Stimulated activated CD4-positive, alpha-beta T cell treated with anti-CD3 and anti-CD28 coated beads, Interleukin-1b, Interleukin-23, amount 100 ng/mL, for 48 hours (primary cell): Measurements from ENCODE around the gene MRPL53.
A peak's percentile ranks its signal among the peaks of the same experiment; 100 is the strongest.
"Not testable (repeated sequence)": the region's sequence is repeated elsewhere in the genome, so short reads cannot be mapped to it uniquely, and the experiment has no call there.

Experiments used
- DNase-seq: peaks from one replicate; pipeline ENCODE4 v3.0.0-alpha.2; 2020

The MRPL53 gene

DNA sequence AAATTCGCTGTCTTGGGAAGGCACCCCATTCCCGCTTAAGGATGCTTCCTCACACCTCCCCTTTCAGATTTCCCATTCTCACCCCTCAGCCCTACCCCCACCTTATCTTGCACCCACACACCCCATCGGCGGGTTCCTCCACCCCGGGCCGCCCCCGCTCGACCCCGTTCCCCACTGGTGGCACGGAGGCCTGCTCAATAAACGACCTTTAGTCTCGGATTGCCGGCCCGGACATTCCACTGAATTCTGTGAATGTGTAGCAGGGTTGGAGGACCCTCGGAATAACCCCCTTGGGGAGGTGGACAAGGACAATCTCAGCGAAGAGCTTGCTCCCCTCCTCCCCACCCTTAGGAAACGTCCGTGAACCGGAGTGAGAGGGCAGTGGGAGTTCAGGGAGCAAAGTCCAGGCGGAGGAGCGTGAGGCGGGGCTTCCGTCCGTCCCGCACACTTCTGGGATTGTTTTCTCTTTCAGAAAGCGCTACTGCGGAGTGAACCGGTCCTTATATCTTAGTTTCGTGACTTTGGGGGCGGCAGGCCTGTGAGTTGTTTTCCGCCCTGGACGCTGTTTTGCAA lies 29.8 kb upstream of the MRPL53 start:
- no peak for DNase-seq

DNA sequence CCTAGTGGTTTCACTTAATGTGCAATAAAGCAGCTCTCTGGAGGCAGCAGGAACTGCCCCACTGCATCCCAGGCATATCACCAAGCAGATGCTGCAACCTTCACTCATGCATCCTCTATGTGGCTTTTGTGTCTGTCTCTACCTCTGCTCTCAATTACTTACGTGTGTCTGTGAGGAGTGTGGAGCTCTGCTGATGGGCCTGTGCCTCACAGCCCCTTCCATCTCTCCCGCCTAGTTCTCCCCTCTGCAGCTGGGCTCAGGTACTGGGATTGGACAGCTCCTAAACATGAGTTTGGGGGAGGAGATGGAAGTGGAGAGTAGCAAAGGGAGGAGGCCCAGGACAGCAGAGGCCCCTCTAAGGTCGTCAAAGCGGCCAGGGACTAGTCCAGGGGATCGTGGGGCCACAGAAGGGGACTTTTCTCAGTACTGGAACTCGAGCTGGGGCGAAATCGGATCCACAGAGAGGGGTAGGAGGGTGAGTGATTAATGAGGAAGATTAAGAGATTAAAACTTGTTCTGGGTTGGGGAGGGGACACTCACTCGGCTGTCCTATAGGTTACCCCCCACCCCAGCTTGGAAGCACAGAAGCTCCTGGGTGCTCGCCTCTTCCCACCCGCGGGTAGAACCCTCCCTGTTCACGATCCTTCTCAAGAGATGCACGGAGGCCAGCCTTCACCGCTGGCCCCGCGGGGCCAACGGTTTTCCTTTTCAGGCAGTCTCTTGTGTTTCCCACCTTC lies 29.0 kb upstream of the MRPL53 start:
- DNase-seq: no peak

DNA sequence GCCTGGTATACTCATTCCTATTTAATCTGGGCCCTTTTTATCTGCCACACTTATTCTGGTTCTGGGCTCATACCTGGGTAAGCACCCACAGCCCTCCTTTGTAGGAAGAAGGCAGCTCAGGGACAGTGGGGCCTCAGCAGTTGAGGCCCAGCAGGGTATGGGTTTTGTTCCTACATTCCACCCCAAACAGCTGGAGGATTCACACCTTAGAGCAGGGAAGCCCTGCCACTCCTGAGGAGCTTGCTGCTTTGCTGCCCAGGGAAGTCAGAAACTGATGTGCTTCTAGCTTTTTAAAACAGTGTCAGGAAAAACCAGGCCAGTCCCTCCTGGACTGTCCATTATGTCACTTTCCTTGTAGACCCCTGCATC lies 28.1 kb upstream of the MRPL53 start:
- no peak for DNase-seq

DNA sequence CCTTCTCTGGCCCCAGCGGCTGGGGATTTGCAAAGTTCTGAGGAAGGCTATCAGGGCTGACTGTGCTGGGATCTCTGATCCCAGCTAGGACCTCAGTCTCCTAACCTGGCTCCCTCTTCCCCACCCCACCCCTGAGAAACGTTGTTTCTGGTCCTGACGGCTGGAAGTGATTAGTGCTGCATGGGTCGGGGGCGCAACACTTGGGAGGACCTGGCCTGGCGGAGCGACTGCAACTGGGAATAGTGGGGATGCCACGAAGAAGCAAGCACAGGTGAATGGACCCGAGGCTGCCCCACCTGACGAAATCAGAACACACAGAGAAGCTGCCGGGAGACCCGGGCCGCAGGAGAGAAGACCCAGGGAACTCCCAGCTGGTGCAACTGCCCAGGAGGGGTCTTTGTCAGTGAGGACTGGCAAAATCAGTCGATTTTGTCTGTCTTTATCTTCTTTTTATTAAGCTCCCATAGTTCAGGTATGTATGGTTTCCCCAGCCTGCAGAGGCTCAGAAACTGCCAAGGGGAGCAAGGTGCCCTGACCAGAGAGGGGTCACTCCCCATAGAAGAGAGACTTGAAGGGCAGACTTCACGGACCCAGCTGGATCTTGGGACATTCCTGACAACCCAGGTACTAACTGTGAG lies 27.6 kb upstream of the MRPL53 start:
- no peak for DNase-seq

DNA sequence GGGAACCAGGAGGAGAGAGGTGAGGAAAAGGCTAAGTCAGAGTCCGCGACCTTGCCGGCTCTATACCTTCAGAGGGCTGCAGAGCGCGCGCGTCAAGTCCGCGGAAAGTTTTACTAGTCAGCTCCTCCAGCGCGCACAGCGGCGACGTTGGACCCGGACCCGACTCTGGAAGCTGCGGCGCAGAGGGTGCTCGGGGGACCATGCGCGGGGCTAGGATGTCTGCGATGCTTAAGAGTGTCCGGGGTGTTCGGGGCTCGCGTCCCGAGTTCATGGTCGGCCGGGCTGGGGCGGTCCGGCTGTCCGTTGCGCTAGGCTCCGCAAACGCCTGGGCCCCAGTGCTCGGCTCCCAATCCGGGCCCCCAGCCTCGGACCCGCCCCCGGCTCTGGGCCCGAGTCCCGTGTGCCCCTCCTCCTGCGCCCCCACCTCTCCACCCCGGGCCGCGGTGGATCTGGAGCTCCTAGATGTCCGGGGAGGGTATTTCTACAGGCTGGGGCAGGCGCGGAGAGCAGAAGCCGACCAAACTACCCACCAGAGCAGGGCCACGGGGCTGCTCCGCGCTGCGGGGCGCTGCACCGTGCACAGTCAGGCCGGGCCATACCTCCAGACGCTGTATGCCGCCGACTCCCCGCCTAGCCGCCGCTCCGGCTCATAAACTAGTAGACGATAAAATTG lies 26.9 kb upstream of the MRPL53 start, which contains the start of gene LBX2:
TSS of gene LBX2 (minus strand) at position 337 of the 673 bp plus-strand sequence. CDS start at position 271, 66 bp downstream.
- peak; percentile 45 for DNase-seq

DNA sequence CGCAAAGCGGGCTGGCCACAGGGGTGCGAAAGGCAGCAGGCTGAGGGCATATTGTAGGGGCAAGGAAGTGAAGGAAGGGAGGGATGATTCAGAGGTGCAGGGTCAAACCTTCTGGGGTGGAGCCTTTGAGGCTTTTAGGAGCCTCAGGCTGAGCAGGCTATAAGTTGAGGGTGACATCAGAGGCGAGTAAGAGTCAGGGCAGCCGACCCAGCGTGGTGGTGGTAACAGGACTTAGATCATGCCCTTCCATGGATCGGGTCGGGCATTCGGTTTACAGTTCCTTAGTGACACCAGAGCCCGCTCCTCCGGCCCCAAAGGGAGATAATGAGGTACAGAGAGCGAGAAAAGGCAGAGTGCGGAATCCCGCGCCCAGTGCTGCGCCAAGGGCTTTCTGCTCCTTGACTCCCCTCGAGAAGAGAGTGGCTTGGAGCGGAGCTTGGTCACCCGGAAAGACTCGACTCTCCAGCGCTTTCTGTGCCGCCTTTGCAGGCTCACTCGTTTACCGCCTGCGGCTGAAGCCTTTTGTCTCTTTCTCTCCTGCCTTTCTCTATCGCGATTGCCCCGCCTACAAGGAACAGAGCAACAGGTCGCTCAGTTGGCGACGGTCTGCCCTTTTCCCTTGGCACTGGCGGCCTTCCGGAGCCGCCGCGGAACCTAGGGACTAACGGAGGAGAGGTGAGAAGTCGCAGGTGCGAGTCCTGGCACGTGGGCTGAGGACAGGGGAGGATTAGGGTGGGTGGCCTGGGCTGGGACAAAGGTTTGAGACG lies 26.2 kb upstream of the MRPL53 start:
- no peak for DNase-seq

DNA sequence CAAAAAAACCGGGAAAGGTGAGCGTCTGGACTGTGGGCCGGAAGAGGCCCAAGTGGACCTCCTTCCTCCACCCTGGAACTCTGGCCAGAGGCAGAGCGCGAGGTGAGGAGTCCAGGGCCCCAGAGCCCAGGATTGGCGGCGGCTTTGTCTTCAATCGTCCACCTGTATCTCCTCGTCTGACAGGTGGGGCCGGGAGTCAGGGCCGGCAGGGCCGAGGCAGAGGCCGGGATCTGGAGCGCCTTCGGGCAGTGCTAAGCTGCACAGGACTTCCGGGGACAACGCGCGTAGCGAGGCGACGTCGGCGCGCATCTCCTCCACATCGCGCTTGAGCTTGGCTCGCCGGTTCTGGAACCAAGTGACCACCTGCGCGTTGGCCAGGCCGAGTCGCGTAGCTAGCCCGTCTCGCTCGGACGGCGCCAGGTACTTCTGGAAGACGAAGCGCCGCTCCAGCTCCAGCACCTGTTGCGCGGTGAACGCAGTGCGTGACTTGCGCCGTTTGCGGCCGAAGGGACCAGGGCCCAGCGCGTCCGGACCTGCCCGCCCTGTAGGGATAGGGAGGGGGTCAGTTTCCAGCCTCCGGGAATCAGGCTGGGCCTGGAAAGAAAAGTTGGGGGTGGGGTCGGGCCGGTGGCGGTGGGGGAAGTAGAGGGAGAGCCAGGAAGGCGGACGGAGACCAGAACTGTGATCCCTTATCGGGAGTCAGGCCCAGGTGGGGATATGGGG lies 25.5 kb upstream of the MRPL53 start:
- no peak for DNase-seq

DNA sequence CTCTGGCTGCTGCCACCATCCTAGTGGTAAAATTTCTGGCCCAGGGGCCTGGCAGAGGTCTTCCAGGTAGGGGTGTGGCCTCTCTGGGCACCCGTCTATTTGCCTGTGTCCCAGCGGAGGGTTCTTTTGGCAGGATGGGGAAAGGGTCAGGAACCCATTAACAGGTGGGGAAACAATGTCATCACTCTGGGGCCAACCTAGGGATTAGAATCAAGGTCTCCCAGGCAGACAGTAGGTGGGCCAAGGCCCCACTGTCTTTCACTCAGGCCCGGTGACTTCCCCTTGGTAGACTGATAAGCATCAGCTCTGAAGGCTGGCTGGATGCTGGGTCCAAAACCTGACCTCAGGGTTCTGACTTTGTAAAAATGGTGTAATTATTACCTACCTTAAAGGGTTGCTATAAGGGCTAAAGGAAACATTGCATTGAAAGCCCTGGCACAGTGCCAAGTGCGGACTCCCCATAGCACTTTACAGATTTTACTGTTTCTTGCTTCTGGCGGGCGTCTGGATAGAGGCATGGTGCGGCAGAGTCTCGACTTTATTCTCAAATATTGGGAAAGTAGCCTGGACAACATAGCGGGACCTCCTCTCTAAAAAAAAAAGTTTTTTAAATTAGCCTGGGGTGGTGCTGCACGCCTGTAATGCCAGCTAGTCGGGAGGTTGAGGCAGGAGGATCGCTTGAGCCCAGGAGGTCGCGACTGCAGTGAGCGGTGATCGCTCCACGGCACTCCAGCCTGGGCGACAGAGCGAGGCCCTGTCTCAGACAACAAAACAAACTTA lies 24.7 kb upstream of the MRPL53 start:
- DNase-seq: no peak

DNA sequence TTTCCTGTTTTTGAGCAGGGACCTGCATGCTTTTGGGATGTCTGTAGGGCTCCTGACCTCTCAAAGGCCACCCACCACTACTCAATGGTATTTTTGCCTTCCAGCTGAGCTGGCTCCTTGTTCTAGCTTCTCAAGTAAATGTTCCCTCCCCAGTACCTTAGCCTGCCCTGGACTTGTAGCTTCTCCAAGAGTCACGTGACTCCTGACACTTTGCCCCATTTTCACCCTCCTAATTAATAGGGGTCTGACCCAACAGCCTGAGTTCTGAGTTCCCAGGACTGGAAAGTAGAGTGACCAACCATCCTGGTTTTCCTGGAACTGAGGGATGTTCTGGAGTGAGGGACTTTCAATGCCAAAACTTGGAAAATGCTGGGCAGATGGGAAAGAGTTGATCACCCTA lies 23.0 kb upstream of the MRPL53 start:
- DNase-seq: no peak

DNA sequence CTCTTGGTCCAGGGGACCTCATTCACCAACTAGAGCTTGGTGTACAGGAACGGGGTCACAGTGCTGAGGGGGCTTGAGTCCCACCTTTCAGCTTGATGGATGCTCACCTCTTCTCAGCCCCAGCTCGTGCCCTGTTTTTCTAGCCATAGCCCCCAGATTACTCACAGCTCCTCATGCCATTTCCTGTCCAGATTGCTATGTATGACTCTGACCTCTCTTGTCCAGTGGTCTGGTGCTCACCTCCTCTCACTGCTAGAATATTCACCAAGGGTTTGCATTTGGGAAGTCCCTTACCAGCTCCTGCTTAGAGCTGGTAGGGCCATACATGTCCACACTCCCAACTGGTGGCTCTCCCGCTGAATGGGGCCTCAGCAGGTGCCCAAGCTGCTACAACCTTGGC lies 21.1 kb upstream of the MRPL53 start:
- no peak for DNase-seq

DNA sequence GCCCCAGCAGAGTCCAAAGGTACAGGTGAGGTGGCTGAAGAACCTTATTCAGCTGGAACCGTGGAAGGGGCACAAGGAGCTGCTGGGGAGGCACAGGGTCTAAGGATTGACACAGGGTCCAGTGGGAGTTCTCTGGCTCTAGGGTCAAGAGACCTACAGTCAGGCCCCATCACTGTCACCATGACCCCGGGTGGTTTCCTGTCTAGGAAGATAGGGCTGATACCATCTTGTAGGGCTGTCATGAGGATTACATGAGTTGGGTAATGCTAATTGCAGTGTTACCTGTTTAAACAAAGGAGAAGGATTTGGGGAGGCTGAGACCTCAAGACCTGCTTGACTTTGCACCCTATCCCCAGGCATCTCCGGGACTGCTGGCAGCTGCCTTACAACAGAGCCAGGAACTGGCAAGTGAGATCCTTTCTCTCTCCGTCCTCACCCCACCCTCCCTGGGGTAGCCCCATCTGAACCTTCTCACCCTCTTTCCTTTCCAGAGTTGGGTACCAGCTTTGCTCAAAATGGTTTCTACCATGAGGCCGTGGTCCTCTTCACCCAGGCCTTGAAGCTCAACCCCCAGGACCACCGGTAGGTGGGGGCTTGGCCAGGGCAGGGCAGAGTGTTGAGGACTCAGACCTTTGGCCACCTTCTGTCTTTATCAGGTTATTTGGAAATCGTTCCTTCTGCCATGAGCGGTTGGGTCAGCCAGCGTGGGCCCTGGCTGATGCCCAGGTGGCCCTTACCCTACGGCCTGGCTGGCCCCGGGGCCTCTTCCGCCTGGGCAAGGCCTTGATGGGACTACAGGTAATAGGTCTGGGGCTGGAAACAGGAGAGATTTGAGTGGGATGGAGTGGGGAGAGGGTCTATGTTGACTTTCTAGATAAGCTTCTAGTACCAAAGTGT lies 19.4 kb upstream of the MRPL53 start:
- no peak for DNase-seq

DNA sequence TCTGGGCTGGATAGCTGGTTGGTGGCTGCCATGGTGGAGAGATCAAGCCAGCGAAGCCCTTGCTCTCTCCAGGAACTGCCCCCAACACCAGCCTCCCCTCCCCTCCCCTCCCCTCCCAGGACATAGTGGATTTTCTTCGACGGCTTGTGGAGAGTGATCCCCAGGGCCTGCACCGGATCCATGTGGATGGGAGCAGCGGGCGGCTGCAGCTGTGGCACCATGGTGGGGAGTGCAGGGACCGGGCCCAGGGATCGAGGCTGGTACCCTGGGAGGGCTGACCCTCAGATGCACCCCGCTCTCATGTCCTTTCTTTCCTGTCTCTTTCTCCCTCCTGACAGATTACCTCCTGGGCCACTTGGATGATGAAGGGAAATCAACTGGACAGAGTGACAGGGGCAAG lies 17.4 kb upstream of the MRPL53 start:
- no peak for DNase-seq

DNA sequence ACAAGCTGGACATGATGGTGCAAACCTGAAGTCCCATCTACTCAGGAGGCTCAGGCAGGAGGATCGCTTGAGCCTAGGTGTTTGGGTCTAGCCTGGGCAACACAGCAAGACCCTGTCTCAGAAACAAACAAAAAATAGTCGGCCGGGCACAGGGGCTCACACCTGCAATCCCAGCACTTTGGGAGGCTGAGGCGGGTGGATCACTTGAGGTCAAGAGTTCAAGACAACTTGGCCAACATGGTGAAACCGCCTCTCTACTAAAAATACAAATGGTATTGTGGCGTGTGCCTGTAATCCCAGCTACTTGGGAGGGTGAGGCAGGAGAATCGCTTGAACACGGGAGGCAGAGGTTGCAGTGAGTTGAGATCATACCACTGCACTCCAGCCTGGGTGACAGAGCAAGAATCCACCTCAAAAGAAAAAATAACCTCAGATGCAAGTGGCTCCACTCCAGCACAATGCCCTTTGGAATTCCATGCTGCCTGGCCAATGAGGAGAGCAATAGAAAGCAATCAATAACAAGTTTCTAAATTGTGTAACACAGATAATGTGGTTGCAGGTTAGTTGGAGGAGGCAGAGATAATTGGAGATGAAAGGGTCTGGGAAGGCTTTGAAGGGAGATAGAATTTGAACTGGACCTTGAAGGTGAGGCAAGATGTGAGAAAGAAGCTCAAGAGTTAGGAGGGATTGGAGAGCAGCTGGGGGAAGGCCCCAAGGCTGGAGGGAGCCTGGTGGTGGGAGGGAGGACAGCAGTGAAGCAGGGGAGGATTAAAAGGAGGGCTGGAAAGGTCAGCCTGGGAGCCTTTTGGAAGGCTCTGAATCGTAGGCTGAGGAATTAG lies 16.4 kb upstream of the MRPL53 start:
- no peak for DNase-seq

DNA sequence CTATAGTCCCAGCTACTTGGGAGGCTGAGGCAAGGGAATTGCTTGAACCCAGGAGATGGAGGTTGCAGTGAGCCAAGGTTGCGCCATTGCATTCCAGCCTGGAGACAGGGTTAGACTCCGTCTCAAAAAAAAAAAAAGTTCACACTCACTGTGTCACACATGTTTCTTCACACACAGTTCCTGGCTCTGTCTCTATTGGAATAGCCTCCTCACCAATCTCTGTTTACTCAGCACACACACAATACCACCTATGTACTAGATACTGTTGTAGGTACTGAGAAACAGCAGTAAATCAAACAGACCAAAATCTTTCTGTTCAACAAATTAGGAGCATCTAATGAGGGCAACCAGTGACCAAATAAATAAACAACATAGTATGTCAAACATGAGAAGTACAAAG lies 13.7 kb upstream of the MRPL53 start:
- no peak for DNase-seq

DNA sequence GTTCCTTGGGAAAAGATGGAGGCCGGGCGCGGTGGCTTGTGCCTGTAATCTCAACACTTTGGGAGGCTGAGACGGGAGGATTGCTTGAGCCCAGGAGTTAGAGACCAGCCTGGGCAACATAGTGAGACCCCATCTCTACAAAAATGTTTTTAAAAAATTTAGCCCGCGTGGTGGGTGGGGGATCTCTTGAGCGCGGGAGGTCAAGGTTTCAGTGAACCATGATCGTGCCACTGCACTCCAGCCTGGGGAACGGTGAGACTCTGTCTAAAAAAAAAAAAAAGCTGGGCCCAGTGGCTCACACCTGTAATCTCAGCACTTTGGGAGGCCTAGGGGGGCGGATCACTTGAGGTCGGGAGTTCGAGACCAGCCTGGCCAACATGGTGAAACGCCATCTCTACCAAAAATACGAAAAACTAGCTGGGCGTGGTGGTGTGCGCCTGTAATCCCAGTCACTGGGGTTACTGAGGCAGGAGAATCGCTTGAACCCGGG lies 11.2 kb upstream of the MRPL53 start:
- not testable (repeated sequence) for DNase-seq

DNA sequence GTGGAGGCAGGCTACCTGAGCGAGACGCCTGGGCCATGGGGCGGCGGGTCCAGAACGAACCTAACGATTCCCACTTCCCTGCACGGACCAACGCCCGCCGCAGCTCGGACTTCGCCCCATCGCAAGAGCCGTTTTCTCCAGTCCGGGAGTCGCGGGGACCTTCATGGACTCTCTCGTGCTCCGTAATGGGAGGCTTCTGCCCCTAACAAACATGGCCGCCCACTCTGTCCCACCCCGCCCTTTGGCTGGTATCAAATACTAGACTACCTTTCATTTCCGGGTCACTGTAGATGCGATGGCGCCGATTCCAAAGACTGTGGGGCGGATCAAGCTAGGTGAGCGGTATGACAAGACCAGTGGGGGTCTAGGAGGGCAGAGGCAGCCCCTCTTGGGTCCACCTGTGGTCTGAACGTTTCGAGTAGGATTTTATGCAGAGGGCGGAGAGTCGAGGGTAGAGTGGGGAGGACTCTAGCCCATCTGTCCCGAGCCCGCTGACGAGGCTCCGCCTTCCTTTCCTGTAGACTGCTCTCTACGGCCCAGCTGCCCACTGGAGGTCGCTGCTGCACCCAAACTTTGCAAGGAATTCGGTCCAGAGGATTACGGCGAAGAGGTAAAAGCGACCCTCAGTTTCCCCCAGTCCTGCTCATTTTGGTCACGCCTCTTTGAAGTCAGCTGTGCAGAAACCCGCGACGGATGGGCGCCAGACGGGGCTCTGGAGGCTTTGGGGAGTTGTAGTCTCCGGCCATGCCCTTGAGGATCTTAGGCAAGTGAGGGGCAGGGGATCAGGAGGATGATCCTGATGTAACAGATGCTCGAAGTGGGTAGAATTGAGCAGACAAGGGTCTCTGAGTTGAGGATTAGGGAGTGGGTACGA lies 10.6 kb upstream of the MRPL53 start, which contains the start of the genes CCDC142 and TTC31:
TSS of gene CCDC142 (minus strand) at position 198 of the 874 bp plus-strand sequence. CDS start at position 37, 161 bp downstream.
TSS of gene TTC31 (plus strand) at position 281 of the 874 bp plus-strand sequence. CDS start at position 296, 15 bp downstream.
- peak; percentile 94 for DNase-seq

DNA sequence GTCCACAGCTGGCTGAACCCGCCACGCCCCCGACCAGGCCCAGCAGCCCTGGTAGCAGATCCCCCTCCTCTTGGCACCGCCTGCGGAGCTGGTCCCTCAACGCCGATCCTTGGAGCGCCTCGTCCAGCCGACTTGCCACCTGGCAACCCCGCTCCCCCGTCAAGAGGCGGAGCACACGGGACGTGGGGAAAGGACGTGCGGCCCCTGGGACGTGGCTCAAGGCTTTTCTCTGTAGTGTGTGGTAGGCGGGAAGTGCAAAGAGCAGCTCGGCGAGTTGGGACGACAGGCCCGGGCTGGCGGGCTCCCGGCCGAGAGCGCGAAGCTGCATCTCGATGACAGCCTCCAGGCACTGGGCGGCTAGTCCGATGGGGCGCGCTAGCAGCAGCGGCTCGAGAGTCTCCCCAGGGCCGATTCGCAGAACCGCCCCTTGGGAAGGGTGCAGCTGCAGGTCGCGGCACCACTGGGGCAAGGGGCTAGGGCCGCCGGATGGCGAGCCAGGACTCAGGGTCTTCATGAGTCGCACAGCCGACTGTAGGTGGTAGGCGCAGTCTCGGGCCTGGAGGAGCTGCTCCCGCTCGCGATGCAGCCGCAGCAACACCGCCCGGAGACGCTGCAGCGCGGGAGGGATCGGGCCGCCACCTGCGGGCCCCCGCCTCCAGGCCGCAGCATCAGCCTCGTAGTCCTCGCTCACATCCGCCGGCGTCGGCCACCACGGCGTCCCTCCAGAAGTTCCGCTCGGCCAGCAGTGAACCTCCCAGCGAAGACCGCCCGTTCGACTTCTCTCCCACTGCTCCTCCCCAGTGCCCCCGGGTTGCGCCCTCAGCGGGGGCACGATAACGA lies 9.7 kb upstream of the MRPL53 start:
- peak; percentile 58 for DNase-seq
